ENCODE data around the gene YES1. TPM values are rescaled to one million over a fixed set of nuclear protein-coding genes. Genes with fewer than 3 reads are reported as not detected.

YES1 gene
- polyA plus RNA-seq, 1 donor (not counting 4 experiments of a cell fraction or from before 2014, with no cell fraction given): 22.9 TPM

- H3K27me3 ChIP-seq (ENCODE audit: control insufficient read depth, extremely low read depth, insufficient read depth, low read length): no peaks in the 10 kb centered on the region
- no peaks in the 10 kb centered on the region for H3K9me3 ChIP-seq (ENCODE audit: control insufficient read depth, low read depth, low read length)
- no peaks in the 10 kb centered on the region for H3K9me1 ChIP-seq (ENCODE audit: control insufficient read depth, extremely low read depth, insufficient read depth, low read length)
- H3K36me3 ChIP-seq (ENCODE audit: control insufficient read depth in 2 of 2, extremely low read depth in 1 of 2, insufficient read depth in 2 of 2, low read length in 2 of 2): peaks cover 1 to 3% of the 10 kb centered on the region in 2 experiments
- no peak overlapping the region for H3K4me2 ChIP-seq (ENCODE audit: control insufficient read depth, extremely low read depth, insufficient read depth, low read depth, low read length)
- peaks cover 67% of the 10 kb centered on the region for H3K79me2 ChIP-seq (ENCODE audit: control insufficient read depth, insufficient read depth, low read length)
- no peak overlapping the region for H3K9ac ChIP-seq (ENCODE audit: control insufficient read depth, extremely low read depth, insufficient read depth, low read length)
- no peak overlapping the region for H3K27ac ChIP-seq (ENCODE audit: control insufficient read depth, insufficient read depth, low read length)
- no peak overlapping the region for H2AFZ ChIP-seq (ENCODE audit: control insufficient read depth, low read length)
- FAIRE-seq: no peak
- DNase-seq (ENCODE audit: low read depth, low spot score): no peak
- dilution Hi-C loops (cut with MboI; ENCODE audit: extremely low pct_ligation_motif_present, low sequenced_read_pairs): no loop called here
- H4K20me1 ChIP-seq (ENCODE audit: control insufficient read depth, extremely low read depth, insufficient read depth, low read length): no peaks in the 10 kb centered on the region
- no peak for TF ChIP-seq EZH2 (IDR thresholded peaks at IDR 0.05; ENCODE audit: low read length)
- H3K4me1 ChIP-seq (ENCODE audit: control insufficient read depth, extremely low read depth, insufficient read depth, low read length): no peaks in the 10 kb centered on the region
- H3K4me3 ChIP-seq (ENCODE audit: control insufficient read depth in 2 of 3, extremely low read depth in 1 of 3, insufficient read depth in 2 of 3, low read depth in 1 of 3, low read length in 3 of 3): no peak overlapping the region
Observed at GRCh38 chr18:774811-775210, 37.2 kb downstream of the YES1 start.

- no peaks in the 10 kb centered on the region for H4K20me1 ChIP-seq (ENCODE audit: control insufficient read depth, extremely low read depth, insufficient read depth, low read length)
- H3K79me2 ChIP-seq (ENCODE audit: control insufficient read depth, insufficient read depth, low read length): peaks cover 65% of the 10 kb centered on the region
- dilution Hi-C loops (cut with MboI; ENCODE audit: extremely low pct_ligation_motif_present, low sequenced_read_pairs): no loop called here
- H3K27ac ChIP-seq (ENCODE audit: control insufficient read depth, insufficient read depth, low read length): no peak overlapping the region
- no peaks in the 10 kb centered on the region for H3K4me1 ChIP-seq (ENCODE audit: control insufficient read depth, extremely low read depth, insufficient read depth, low read length)
- DNase-seq (ENCODE audit: low read depth, low spot score) (no peak), FAIRE-seq (no peak)
- no peaks in the 10 kb centered on the region for H3K27me3 ChIP-seq (ENCODE audit: control insufficient read depth, extremely low read depth, insufficient read depth, low read length)
- no peaks in the 10 kb centered on the region for H3K9me1 ChIP-seq (ENCODE audit: control insufficient read depth, extremely low read depth, insufficient read depth, low read length)
- no peaks in the 10 kb centered on the region for H3K9me3 ChIP-seq (ENCODE audit: control insufficient read depth, low read depth, low read length)
- no peak overlapping the region for H3K4me2 ChIP-seq (ENCODE audit: control insufficient read depth, extremely low read depth, insufficient read depth, low read depth, low read length)
- no peak overlapping the region for H2AFZ ChIP-seq (ENCODE audit: control insufficient read depth, low read length)
- TF ChIP-seq CTCF (optimal IDR thresholded peaks at IDR 0.05 in 1 of 3, IDR thresholded peaks at IDR 0.05 in 1 of 3, conservative IDR thresholded peaks at IDR 0.05 in 1 of 3; ENCODE audit: extremely low read depth in 1 of 3, insufficient read depth in 2 of 3, low read length in 3 of 3): no peak
- no peak for TF ChIP-seq EZH2 (IDR thresholded peaks at IDR 0.05; ENCODE audit: low read length)
- no peak overlapping the region for H3K9ac ChIP-seq (ENCODE audit: control insufficient read depth, extremely low read depth, insufficient read depth, low read length)
- H3K4me3 ChIP-seq (ENCODE audit: control insufficient read depth in 2 of 3, extremely low read depth in 1 of 3, insufficient read depth in 2 of 3, low read depth in 1 of 3, low read length in 3 of 3): no peak overlapping the region
- H3K36me3 ChIP-seq (ENCODE audit: control insufficient read depth in 2 of 2, extremely low read depth in 1 of 2, insufficient read depth in 2 of 2, low read length in 2 of 2): peaks cover 1 to 3% of the 10 kb centered on the region in 2 experiments
Observed at GRCh38 chr18:773980-774624, 37.9 kb downstream of the YES1 start.

- no peak overlapping the region for H3K9ac ChIP-seq (ENCODE audit: control insufficient read depth, extremely low read depth, insufficient read depth, low read length)
- no peak for DNase-seq (ENCODE audit: low read depth, low spot score)
- H3K9me1 ChIP-seq (ENCODE audit: control insufficient read depth, extremely low read depth, insufficient read depth, low read length): no peaks in the 10 kb centered on the region
- no peak for FAIRE-seq
- dilution Hi-C loops (cut with MboI; ENCODE audit: extremely low pct_ligation_motif_present, low sequenced_read_pairs): no loop called here
- H3K4me3 ChIP-seq (ENCODE audit: control insufficient read depth in 2 of 3, extremely low read depth in 1 of 3, insufficient read depth in 2 of 3, low read depth in 1 of 3, low read length in 3 of 3): no peak overlapping the region
- H3K9me3 ChIP-seq (ENCODE audit: control insufficient read depth, low read depth, low read length): no peaks in the 10 kb centered on the region
- peaks cover 0 to 1% of the 10 kb centered on the region in 2 experiments for H3K36me3 ChIP-seq (ENCODE audit: control insufficient read depth in 2 of 2, extremely low read depth in 1 of 2, insufficient read depth in 2 of 2, low read length in 2 of 2)
- no peak overlapping the region for H2AFZ ChIP-seq (ENCODE audit: control insufficient read depth, low read length)
- H4K20me1 ChIP-seq (ENCODE audit: control insufficient read depth, extremely low read depth, insufficient read depth, low read length): peaks cover 2% of the 10 kb centered on the region
- no peaks in the 10 kb centered on the region for H3K27me3 ChIP-seq (ENCODE audit: control insufficient read depth, extremely low read depth, insufficient read depth, low read length)
- no peaks in the 10 kb centered on the region for H3K4me1 ChIP-seq (ENCODE audit: control insufficient read depth, extremely low read depth, insufficient read depth, low read length)
- H3K27ac ChIP-seq (ENCODE audit: control insufficient read depth, insufficient read depth, low read length): no peak overlapping the region
- H3K79me2 ChIP-seq (ENCODE audit: control insufficient read depth, insufficient read depth, low read length): peaks cover 55% of the 10 kb centered on the region
- TF ChIP-seq EZH2 (IDR thresholded peaks at IDR 0.05; ENCODE audit: low read length) (no peak), CTCF (optimal IDR thresholded peaks at IDR 0.05 in 1 of 3, IDR thresholded peaks at IDR 0.05 in 1 of 3, conservative IDR thresholded peaks at IDR 0.05 in 1 of 3; ENCODE audit: extremely low read depth in 1 of 3, insufficient read depth in 2 of 3, low read length in 3 of 3) (no peak)
- no peak overlapping the region for H3K4me2 ChIP-seq (ENCODE audit: control insufficient read depth, extremely low read depth, insufficient read depth, low read depth, low read length)
Observed at GRCh38 chr18:770583-770961, 41.5 kb downstream of the YES1 start.

All from keratinocyte (primary cell).